ENCODE results near the gene ZNF775. TPM values are rescaled to one million over a fixed set of nuclear protein-coding genes. Genes with fewer than 3 reads are reported as not detected.
A peak's percentile ranks its signal among the peaks of the same experiment; 100 is the strongest.

ZNF775 gene
- total RNA-seq, 1 donor from 2014 or later, result 3.0 TPM

- DNase-seq, result no peak
Measured at GRCh38 chr7:150346922-150347321, 32.2 kb upstream of the ZNF775 start.

GRCh38 chr7:150351587-150352194 is 27.4 kb upstream of the ZNF775 start:
- no peak for DNase-seq

DNA sequence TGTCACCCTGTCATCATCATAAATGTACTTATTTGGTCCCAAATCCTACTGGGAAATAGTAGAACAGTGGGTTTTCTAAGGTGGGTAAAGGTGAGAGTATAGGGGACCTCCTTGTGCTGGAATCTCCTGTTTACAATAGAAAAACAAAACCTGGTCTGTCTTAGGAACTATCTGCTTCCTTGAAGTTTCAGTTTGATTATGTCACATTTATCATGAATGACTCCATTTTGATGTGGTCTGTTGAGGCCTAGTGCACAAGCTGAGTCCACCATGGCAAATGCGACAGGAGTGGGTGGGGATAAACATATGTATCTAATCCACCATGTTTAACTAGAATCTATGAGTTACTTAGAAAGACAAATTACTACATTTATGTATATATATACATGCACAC is 23.5 kb upstream of the ZNF775 start:
- no peak for DNase-seq

GRCh38 chr7:150356265-150356897 is 22.7 kb upstream of the ZNF775 start:
- DNase-seq, result no peak

- DNase-seq, result no peak
Measured at GRCh38 chr7:150357270-150357669, 21.9 kb upstream of the ZNF775 start.

GRCh38 chr7:150357771-150358427 is 21.2 kb upstream of the ZNF775 start:
- no peak for DNase-seq

- no peak for DNase-seq
Measured at GRCh38 chr7:150358433-150358832, 20.7 kb upstream of the ZNF775 start.

DNA sequence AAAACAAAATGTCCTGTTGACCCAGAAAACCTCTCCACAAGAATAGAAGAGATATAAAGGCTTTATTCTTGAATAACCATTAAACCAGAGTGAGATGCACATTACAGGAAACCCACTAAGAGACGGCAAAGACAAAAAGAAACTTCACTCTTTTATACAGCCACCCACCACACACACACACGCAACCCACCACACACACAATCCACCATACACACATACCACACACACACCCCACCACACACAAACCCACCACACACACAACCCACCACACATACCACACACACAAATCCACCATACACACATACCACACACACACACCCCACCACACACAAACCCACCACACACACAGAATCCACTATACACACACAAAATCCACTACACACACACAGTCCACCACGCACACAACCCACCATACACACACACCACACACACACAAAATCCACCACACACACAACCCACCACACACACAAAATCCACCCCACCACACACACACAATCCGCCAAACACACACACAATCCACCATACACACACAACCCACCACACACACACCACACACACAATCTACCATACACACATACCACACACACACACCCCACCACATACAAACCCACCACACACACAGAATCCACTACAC is 20.0 kb upstream of the ZNF775 start:
- no peak for DNase-seq

DNA sequence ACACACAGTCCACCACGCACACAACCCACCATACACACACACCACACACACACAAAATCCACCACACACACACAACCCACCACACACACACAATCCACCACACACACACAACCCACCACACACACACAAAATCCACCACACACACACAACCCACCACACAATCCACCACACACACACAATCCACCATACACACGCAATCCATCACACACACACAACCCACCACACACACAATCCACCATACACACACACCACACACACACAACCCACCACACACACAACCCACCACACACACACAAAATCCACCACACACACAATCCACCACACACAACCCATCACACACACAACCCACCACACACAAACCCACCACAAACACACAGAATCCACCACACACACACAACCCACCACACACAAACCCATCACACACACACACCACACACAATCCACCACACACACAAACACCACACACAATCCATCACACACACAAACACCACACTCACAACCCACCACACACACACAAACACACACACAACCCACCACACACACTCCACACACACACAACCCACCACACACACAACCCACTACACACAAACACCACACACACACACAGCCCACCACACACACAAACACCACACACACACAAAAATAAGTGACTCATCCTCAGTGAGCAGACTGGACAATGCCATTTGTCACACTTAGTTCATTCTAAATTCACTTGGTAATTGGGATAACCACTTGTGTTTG is 19.3 kb upstream of the ZNF775 start:
- no peak for DNase-seq

GRCh38 chr7:150360363-150361058 is 18.6 kb upstream of the ZNF775 start:
- no peak for DNase-seq

DNA sequence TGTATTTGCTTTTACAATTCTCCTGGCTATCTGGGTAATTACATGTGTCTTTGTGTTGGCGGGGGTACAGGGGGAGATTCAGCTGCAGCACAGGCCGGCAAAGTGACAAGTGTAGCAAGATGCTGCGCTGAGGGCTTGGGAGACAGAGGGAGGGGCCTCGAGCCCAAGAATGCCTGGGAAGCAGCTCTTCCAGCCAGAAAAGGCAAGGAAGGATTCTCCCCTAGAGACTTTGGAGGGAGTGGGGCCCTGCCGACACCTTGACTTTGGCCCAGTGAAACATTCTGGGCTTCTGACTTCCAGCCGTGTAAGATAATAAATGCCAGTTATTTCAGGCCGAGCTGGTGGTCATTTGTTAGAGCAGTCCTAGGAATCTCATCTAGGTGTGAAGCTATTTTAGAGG is 17.7 kb upstream of the ZNF775 start:
- no peak for DNase-seq

DNA sequence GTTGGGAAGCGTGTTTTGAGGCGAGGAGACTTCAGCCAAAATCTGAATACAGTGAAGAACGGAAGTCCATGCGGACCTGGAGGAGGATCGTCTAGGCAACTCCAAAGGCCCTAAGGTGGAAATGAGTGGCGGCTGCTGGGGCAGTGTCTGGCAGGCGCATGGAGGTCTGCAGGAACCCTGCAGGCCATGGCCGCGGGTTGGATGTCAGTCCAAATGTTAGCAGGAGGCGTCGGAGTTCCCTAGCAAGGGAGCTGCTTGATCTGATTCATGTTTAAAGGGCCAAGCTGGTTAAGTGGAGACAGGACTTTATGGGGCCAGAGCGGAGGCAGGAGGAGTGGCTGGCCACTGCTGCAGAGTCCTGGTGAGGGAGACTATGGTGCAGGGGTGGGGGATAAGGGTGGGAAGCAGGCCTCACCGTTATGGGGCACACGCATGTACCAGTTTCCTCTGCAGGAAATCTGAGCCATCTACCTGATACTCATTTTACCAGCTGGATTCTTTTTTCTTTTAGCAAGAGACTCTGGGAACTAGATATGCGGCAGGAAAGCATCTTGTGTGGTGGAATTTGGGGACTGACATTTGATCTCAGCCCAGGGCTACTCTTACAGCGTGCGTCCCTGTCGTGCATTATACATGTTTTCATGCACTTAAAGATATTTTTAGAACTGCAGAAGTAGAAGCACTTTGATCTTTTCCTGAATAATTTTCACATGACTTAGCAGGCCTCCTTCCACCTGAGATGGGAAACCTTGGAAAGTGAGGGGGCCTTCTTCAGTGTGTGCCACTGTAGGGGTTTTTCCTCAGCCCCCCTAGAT is 17.1 kb upstream of the ZNF775 start:
- no peak for DNase-seq

DNA sequence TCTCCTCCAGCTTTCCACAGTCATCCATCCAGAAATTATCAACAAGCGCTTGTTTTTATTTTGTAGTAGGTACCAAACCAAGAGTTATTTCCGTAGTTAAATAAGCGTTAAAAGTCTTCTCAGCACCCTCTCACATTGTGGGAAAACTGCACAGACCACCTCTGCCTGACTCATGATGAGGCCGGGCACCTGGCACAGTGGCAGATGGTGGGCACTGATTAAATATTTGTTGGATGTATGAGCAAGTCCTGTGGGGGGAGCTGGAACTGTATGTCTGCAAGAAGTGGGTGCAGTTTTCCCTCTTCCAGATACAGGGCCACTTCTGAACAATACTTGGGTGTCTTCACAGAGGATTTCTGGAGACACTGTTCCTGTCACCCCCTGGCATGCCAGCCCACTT is 15.8 kb upstream of the ZNF775 start:
- no peak for DNase-seq

DNA sequence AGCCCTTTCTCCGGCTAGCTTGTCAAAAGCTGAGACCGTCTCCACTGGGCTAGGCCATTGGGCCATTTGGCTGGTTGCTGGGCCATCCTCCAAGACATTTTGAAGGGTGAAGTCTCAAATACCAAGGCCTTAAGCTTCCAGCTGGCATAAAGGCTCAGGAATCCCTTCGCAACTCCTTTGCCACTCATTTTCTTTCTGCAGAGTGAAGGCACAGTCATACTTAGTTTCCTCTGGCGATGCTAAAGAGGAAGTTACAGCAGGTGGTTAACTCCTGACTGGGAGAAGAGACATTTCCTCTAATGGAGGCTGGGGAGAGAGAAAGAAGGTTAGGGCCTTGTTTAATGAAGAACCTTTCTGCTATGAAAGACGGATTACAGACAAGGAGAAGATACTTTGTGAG is 15.3 kb upstream of the ZNF775 start:
- DNase-seq, result no peak

DNA sequence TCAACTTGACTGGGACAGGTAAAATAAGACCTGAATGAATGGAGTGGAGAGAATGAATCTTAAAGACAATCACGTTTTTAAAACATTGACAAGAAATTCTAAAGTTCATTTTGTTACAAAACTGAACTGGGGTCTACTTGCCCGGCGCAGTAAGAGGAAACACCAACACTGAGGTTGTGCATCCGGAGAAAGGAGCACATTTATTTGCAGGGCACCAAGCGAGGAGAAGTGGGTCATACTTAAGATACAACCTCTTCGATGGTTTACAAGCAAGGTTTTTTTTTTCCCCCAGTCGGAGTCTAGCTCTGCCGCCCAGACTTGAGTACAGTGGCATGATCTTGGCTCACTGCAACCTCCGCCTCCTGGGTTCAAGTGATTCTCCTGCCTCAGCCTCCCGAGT is 13.9 kb upstream of the ZNF775 start:
- no peak for DNase-seq

- no peak for DNase-seq
Measured at GRCh38 chr7:150365673-150366398, 13.3 kb upstream of the ZNF775 start.

GRCh38 chr7:150367677-150368095 is 11.4 kb upstream of the ZNF775 start:
- DNase-seq, result no peak

- DNase-seq, result peak; percentile 73
Measured at GRCh38 chr7:150368096-150368883, 10.8 kb upstream of the ZNF775 start, which contains the start of gene REPIN1. Gene REPIN1 (plus strand): TSS chr7:150368822. CDS start chr7:150369712, 890 bp downstream.
